HG02938 (cell line): Measurements from ENCODE around the gene UBC.
A peak's percentile ranks its signal among the peaks of the same experiment; 100 is the strongest.
"Not testable (repeated sequence)": the region's sequence is repeated elsewhere in the genome, so short reads cannot be mapped to it uniquely, and the experiment has no call there.

Experiments
- ATAC-seq: cut with Tn5 transposase; IDR thresholded peaks from one replicate; pipeline ENCODE4 v1.9.1; 2021; ENCODE audit warnings: mild to moderate bottlenecking, moderate library complexity; ENCODE audit not compliant: unreplicated experiment

UBC gene

DNA sequence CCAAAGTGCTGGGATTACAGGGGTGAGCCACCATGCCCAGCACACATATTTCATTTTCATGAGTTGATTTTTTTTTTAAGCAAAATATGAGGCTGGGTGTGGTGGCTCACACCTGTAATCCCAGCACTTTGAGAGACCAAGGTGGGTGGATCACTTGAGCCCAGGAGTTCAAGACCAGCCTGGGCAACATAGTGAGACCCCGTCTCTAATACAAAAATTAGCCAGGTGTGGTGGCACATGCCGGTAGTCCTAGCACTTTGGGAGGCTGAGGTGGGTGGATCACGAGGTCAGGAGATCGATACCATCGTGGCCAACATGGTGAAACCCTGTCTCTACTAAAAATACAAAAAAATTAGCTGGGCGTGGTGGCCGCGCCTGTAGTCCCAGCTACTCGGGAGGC, 17.1 kb upstream of the UBC start:
- not testable (repeated sequence) for ATAC-seq

DNA sequence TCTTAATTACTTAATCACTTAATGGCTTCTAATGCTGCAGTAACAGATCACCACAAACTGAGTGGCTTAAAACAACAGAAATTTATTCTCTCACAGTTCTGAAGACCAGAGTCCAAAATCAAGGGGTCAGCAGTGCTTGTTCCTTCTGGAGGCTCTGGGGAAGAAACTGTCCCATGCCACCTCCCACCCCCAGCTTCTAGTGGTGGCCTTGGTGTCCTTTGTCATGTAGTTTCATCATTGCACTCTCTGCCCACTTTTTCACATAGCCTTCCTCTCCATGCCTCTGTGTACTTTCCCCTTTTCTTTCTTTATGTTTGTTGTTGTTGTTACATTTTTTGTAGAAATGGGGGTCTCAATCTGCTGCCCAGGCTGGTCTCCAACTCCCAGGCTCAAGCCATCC, 16.1 kb upstream of the UBC start:
- no peak for ATAC-seq

DNA sequence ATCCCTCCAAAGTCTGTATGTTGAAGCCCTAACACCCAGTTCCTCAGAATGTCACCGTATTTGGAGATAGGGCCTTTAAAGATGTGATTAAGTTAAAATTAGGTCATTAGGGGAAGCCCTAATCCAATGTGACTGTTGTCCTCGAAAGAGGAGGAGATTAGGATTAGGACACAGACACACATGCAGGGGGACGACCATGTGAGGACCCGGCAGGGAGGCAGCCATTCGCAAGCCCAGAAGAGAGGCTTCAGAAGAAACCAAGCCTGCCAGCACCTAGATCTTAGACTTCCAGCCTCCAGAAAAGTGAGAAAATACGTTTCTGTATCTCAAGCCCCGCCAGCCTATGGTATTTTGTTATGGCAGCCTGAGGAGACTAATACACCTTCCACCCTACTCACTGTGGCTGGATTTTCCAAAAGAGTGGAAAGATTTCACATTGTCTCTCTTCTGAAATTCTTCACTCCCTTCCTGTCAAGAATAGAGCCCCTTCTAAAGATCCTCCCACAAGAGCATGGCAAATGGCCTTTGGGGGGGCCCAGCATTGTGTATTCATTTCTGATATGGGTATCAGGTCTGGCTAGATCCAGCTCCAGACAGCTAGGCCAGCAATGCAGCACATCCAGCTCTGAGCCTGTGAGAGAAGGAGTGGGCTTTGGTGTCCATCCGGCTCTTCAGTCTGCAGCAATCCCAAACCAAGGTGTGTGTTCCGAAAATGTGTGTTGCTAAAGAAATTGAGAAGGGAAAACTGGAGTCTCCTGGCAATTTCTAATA, 15.4 kb upstream of the UBC start:
- ATAC-seq = no peak

DNA sequence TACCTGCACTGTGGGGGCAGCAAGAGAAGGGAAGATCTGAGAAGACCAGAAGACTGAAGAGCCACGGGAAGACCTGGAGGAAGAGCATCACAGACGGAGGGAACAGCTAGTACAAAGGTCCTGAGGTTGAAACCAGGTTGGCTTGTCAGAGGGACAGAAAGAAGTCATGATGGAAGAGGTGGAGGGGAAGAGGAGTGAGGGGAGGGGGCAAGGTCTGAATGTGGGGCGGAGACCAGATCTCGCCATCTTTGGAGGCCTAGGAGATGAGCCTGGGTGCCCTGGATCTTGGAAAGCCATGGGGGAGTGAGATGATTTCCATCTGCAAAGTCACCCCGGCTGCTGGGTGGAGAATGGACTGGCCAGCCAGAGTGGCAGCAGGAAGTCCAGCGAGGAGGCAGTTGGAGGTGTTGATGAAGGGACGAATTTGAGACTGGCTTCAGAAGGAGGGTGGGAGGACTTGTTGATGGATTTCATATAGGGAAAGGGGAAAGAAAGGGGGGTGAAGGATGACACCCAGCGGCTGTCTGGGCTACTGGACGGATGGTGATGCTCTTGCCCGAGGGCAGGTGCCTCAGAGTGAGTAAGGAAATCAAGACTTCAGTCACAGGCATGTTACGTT, 14.6 kb upstream of the UBC start:
- no peak for ATAC-seq

DNA sequence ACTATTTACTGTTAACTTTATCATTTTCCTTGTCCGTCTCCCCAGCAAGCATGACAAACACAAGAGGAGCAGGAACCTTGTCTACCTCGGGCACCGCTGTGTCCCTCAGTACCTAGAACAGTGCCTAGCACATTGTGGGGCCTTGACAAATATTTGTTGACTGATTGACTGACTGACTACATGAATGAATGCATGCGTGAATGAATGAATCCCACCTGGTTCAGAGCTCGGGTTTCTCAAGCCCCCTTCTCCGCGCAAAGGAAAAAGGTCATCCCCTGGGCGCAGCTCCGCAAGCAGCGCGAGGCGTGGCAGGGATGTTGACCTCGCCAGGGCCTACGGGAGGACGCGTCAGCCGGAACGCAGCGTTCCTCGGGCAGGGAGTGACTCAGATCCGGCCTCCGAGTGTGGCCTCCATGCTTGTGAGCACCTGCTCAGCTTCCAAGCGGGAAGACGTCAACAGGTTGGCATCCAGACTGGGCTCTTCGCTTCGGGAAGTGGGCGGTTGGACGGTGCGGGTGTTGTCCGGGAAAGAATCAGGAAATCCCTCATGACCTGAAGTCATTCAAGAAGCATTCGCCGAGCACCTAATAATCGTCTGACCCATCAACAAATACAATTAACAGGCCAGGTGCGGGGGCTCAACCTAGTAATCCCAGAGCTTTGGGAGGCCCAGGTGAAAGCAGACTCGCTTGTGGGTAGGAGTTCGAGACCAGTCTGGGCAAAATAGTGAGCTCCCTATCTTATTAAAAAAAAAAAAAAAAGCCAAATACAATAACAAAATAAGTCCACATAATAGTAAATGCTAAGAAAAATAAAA, 13.9 kb upstream of the UBC start:
- peak; percentile 27 for ATAC-seq

DNA sequence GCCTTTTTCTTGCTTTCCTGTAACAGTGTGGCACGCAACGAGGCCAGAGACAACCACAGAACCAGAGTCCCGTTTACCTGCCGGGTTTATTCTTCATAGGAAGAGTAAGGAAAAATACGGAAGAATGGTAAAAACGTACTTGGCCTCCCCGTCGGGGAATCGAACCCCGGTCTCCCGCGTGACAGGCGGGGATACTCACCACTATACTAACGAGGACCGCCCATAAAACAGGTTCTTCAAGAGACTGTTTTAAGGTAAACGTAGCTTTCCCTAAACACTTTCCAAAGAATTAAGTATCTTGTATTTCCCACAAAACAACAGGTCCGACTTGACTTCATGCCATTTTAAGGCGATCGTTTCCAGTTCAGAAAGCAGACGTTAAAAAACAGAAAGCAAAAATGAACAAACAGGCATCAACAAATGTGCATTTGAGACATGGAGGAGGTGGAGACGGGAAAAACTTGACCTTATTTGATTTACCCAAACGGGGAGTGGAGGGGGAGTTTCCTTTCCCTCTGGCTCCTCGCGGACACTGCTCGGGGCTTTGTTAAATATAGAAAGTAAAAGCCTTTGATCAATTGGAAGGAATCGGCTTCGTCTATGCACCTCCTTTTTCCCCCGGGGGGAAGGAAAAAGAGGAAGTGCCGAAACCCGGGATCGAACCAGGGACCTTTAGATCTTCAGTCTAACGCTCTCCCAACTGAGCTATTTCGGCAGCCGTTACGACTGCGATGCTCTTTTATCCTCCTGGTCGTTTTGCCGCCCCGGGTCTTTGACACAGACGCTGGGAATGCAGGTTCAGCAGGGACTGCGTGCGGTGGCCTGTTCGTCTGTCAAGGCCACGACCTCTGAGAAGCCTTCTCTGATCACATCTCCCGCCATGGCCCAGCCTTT, 13.0 kb upstream of the UBC start:
- ATAC-seq = peak; percentile 68

GRCh38 chr12:124925782-124926181, 11.3 kb upstream of the UBC start:
- not testable (repeated sequence) for ATAC-seq

DNA sequence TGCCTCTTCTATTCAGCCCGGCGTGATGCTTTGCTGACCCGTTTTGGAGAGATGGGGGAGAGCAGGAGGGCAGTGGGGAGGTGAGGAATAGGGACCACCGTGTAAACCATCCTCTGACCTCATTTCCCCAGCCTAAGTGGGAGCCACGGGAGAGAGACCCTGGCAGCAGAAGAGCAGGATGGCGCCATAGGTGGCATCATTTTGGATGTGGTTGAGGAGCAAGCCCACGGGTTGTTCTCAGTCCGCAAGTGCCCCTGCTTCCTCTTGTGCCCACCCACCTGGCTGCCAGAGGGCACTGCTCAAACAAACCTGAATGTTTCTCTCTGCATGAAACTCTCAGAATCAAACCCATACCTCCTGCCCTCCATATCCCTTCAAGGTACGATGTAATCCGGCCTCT, 10.7 kb upstream of the UBC start:
- no peak for ATAC-seq

GRCh38 chr12:124923905-124924734, 9.7 kb upstream of the UBC start:
- ATAC-seq = no peak

GRCh38 chr12:124921200-124922031, 7.0 kb upstream of the UBC start:
- peak; percentile 42 for ATAC-seq

DNA sequence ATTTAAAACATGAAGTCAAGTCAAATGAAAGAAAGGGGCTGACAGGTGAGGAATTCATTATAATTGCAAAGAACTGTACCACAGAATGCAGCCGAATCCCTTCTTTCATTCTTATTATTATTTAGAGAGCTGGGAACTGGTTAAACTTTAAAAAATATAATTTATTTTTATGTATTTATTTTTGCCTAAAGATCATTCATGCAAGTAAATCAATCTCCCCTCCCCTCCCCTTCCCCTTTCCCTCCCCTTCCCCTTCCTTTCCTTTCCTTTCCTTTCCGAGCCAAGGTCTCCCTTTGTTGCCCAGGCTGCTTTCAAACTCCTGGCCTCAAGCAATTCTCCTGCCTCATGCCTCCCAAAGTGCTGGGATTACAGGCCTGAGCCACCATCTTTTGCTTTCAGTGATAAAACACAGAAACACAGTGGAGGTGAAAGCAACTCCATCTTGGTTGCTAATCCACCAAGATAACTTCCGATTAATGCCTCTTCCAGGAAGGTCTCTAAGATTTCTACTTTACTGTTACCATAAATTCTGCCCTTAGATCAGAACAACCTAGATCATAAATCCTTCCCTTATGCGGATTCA, 6.0 kb upstream of the UBC start:
- ATAC-seq = no peak

DNA sequence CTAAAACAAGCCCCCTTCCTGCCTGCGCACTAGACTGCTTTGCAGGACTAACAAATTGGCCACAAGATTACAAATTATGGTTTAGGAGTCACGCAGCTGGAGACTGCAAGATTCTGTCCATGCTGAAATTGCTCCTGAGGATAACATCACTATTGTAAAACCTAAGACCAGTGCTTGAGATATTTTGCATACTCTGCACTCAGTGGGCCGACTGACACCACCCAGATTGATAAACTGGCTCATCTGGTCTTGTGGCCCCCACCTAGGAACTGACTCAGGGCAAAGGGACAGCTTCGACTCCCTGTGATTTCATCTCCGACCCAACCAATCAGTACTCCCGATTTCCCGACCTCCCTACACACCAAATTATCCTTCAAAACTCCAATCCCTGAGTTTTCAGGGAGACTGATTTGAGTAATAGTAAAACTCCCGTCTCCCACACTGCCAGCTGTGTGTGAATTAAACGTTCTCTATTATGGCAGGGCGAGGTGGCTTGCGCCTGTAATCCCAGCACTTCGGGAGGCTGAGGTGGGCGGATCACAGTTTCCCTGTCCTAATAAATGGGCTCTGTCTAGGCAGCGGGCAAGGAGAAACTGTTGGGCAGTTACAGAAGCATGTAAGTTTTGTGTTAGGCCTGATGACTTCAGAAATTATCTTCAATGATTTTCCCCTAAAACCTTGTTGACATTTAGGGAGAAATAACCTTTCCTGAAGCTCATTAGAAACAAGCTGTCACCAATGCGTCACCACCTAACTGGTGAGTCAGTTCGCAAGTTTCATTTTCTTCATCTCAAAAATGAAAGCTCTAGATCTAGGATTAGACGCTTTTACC, 5.3 kb upstream of the UBC start:
- no peak for ATAC-seq

DNA sequence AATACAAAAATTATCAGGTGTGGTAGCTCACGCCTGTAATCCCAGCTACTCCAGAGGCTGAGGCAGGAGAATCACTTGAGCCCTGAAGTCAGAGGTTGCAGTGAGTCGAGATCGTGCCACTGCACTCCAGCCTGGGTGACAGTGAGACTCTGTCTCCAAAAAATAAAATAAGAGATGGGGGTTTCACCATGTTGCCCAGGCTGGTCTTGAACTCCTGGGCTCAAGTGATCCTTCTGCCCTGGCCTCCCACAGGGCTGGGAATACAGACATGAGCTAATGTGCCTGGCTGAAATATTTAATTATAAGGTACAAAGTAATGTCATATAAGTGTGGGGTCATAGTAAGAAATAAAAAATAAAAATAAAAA, 4.2 kb upstream of the UBC start:
- ATAC-seq = not testable (repeated sequence)

DNA sequence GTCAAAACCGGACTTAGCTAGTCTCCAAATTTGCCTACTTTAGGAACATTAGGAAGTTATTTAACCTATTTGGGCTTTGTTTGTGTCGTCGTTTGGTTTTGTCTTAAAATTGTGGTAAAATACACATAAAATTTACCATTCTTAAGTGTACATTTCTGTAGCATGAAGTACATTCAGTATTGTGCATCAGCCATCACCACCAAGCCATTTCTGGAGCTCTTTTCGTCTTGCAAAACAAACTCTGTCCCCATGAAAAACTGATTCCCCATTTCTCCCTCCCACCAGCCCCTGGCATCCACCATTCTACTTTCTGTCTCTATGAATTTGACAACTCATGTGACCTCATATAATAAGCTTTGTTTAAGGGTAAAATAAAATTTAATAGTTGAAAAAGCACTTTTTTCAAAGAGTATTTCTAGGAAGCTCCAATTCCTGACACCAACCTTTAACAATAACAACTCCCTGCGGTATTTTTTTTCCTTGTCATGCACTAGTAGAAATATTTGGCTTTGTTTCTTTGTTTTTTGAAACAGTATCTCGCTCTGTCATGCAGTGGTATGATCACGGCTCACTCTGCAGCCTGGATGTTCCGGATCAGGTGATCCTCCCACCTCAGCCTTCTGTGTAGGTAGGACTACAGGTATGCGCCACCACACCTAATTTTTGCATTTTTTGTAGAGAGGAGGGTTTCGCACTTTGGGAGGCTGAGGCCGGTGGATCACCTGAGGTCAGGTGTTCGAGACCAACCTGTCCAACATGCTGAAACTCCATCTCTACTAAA, 3.6 kb upstream of the UBC start:
- no peak for ATAC-seq

DNA sequence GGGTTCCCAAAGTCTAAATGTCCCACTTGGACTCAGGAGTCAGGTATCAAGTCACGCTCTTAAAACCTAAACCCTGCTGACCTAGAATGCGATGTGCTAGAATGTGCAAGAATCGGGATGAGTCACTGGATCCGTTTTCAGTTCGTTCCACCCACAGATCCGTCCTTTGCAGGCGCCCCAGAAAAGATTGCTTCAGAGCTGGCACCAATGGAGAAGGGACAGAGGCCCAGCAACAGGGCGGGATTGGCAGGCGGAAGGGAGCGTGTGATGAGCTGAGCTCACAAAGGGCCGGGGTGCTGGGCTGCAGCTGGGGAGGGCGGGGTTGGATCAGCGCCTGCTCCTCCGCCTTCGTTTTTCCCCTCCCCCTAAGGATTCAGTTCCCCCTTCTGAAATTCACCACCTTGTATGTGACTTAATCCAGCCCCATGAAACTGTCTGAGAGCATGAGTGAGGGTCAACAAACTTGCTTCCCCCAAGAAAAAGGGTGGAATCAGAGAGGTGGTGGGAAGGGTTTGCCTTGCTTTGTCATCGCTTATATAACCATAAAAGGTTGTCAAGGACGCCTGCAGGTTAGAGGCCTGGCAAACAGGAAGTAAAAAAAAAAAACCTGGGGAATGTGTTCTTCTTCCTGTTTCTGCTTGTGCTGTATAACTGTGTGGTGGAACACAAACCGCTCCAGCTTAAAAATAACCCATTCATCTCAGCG, 2.8 kb upstream of the UBC start:
- ATAC-seq = peak; percentile 46

- no peak for ATAC-seq
These were observed 2.1 kb upstream of the UBC start for GRCh38 chr12:124916374-124917134.
